Keratinocyte (primary cell): Measurements from ENCODE around the gene CLDN2. TPM values are rescaled to one million over a fixed set of nuclear protein-coding genes. Genes with fewer than 3 reads are reported as not detected.

Experiments used
- DNase-seq: peaks from one replicate; pipeline ENCODE4 v3.0.0-alpha.2; 2011; ENCODE audit warnings: low read depth, missing footprints, low spot score
- FAIRE-seq: peaks from 2 replicates; lab custom pipeline; 2011; peaks lifted over from hg19 to GRCh38; lab: Jason Lieb, UNC
- H2AFZ ChIP-seq: 2 replicates; pipeline ENCODE4 v1.6.0; 2012; ENCODE audit warnings: low read length, control low read depth, inconsistent platforms; ENCODE audit not compliant: control insufficient read depth
- H3K27ac ChIP-seq: 2 replicates; pipeline ENCODE4 v1.5.1; 2011; ENCODE audit warnings: low read length; ENCODE audit not compliant: control insufficient read depth, insufficient read depth
- H3K27me3 ChIP-seq: 3 replicates; pipeline ENCODE4 v1.6.0; 2011; ENCODE audit warnings: low read length; ENCODE audit not compliant: control insufficient read depth, insufficient read depth; ENCODE audit errors: extremely low read depth
- H3K36me3 ChIP-seq, 2 experiments: 2 replicates in 1 of 2; 3 replicates in 1 of 2; pipeline ENCODE4 v1.5.1; 2011; ENCODE audit warnings: low read length in 2 of 2, mild to moderate bottlenecking in 1 of 2; ENCODE audit not compliant: control insufficient read depth in 2 of 2, insufficient read depth in 2 of 2; ENCODE audit errors: extremely low read depth in 1 of 2
- H3K4me1 ChIP-seq: 3 replicates; pipeline ENCODE4 v1.5.1; 2011; ENCODE audit warnings: low read length; ENCODE audit not compliant: control insufficient read depth, insufficient read depth; ENCODE audit errors: extremely low read depth
- H3K4me2 ChIP-seq: 3 replicates; pipeline ENCODE4 v1.6.0; 2011; ENCODE audit warnings: low read depth, low read length; ENCODE audit not compliant: control insufficient read depth, insufficient read depth; ENCODE audit errors: extremely low read depth
- H3K4me3 ChIP-seq, 3 experiments: fragments of 200-600 bp in 1 of 3; sonication (generic) in 1 of 3; 2 replicates in 2 of 3; 3 replicates in 1 of 3; pipeline ENCODE4 v1.5.1; 2011 to 2016; ENCODE audit warnings: low read length in 3 of 3, mild to moderate bottlenecking in 3 of 3, control low read depth in 2 of 3, inconsistent platforms in 1 of 3, low read depth in 1 of 3, mixed read lengths in 1 of 3, mixed run types in 1 of 3, moderate library complexity in 1 of 3; ENCODE audit not compliant: control insufficient read depth in 2 of 3, insufficient read depth in 2 of 3; ENCODE audit errors: extremely low read depth in 1 of 3
- H3K79me2 ChIP-seq: 2 replicates; pipeline ENCODE4 v1.6.0; 2012; ENCODE audit warnings: low read length; ENCODE audit not compliant: control insufficient read depth, insufficient read depth
- H3K9ac ChIP-seq: 3 replicates; pipeline ENCODE4 v1.6.0; 2011; ENCODE audit warnings: low read length; ENCODE audit not compliant: control insufficient read depth, insufficient read depth; ENCODE audit errors: extremely low read depth
- H3K9me1 ChIP-seq: 3 replicates; pipeline ENCODE4 v1.6.0; 2011; ENCODE audit warnings: low read length; ENCODE audit not compliant: control insufficient read depth, insufficient read depth; ENCODE audit errors: extremely low read depth
- H3K9me3 ChIP-seq: 2 replicates; pipeline ENCODE4 v1.5.1; 2012; ENCODE audit warnings: low read depth, low read length; ENCODE audit not compliant: control insufficient read depth
- H4K20me1 ChIP-seq: 3 replicates; pipeline ENCODE4 v1.6.0; 2011; ENCODE audit warnings: low read length; ENCODE audit not compliant: control insufficient read depth, insufficient read depth; ENCODE audit errors: extremely low read depth
- CTCF ChIP-seq, 3 experiments: IDR thresholded peaks in 1 of 3; conservative IDR thresholded peaks in 1 of 3; optimal IDR thresholded peaks in 1 of 3; 2 replicates in 2 of 3; 3 replicates in 1 of 3; pipeline versions ENCODE3 to v1.5.1; 2011; ENCODE audit warnings: low read length in 3 of 3, mild to moderate bottlenecking in 3 of 3, moderate library complexity in 2 of 3, control low read depth in 1 of 3, inconsistent platforms in 1 of 3; ENCODE audit not compliant: insufficient read depth in 2 of 3; ENCODE audit errors: extremely low read depth in 1 of 3
- EZH2 ChIP-seq: IDR thresholded peaks from one replicate; pipeline ENCODE4 v1.6.1; 2012; ENCODE audit warnings: inconsistent platforms, mild to moderate bottlenecking, low read length, moderate library complexity
- dilution Hi-C: fragments of 300-500 bp; cut with MboI; formaldehyde crosslinking; loops from one replicate; pipeline ENCODE4 v1.7.0; 2020; ENCODE audit warnings: low sequenced_read_pairs; ENCODE audit not compliant: extremely low pct_ligation_motif_present
- polyA plus RNA-seq, 5 experiments: library from polyadenylated mRNA; depleted of rRNA in 3 of 5; stranded (reverse) in 3 of 5; stranded (forward) in 1 of 5; unstranded in 1 of 5; fragments of >200 nt; gene quantifications; 1 replicate in 1 of 5; 2 replicates in 3 of 5; 3 replicates in 1 of 5; pipeline versions ENCODE4 v1.2.1 to v1.2.3, GENCODE V29; 2011 to 2012; ENCODE audit warnings: missing spikeins in 2 of 5, low read depth in 1 of 5, low replicate concordance in 1 of 5

The CLDN2 gene
- polyA plus RNA-seq, 1 donor (not counting 4 experiments of a cell fraction or from before 2014, with no cell fraction given), result not detected

- no peak overlapping the region for H3K4me3 ChIP-seq
- no peaks in the 10 kb centered on the region for H4K20me1 ChIP-seq
- no peaks in the 10 kb centered on the region for H3K36me3 ChIP-seq
- TF ChIP-seq EZH2 (no peak), CTCF (optimal IDR thresholded peaks at IDR 0.05 in 1 of 3, IDR thresholded peaks at IDR 0.05 in 1 of 3, conservative IDR thresholded peaks at IDR 0.05 in 1 of 3; ENCODE audit: extremely low read depth in 1 of 3, insufficient read depth in 2 of 3, low read length in 3 of 3) (no peak)
- FAIRE-seq (no peak), DNase-seq (no peak)
- no peaks in the 10 kb centered on the region for H3K79me2 ChIP-seq
- H3K9ac ChIP-seq, result no peak overlapping the region
- no peaks in the 10 kb centered on the region for H3K4me1 ChIP-seq
- no peaks in the 10 kb centered on the region for H3K9me3 ChIP-seq
- H3K9me1 ChIP-seq, result no peaks in the 10 kb centered on the region
- H3K27ac ChIP-seq, result no peak overlapping the region
- H3K27me3 ChIP-seq, result no peaks in the 10 kb centered on the region
- H2AFZ ChIP-seq, result no peak overlapping the region
- dilution Hi-C loops, result no loop called here
- no peak overlapping the region for H3K4me2 ChIP-seq
Observed at GRCh38 chrX:106973433-106974149, 53.4 kb downstream of the CLDN2 start.

GRCh38 chrX:106976416-106976815 lies 56.2 kb downstream of the CLDN2 start:
- no peaks in the 10 kb centered on the region for H3K27me3 ChIP-seq
- H4K20me1 ChIP-seq, result no peaks in the 10 kb centered on the region
- FAIRE-seq (no peak), DNase-seq (no peak)
- H3K27ac ChIP-seq, result no peak overlapping the region
- H3K9me1 ChIP-seq, result no peaks in the 10 kb centered on the region
- no peaks in the 10 kb centered on the region for H3K36me3 ChIP-seq
- no peak overlapping the region for H3K9ac ChIP-seq
- no peaks in the 10 kb centered on the region for H3K79me2 ChIP-seq
- dilution Hi-C loops, result no loop called here
- no peaks in the 10 kb centered on the region for H3K4me1 ChIP-seq
- no peak overlapping the region for H3K4me2 ChIP-seq
- TF ChIP-seq CTCF (optimal IDR thresholded peaks at IDR 0.05 in 1 of 3, IDR thresholded peaks at IDR 0.05 in 1 of 3, conservative IDR thresholded peaks at IDR 0.05 in 1 of 3; ENCODE audit: extremely low read depth in 1 of 3, insufficient read depth in 2 of 3, low read length in 3 of 3), result no peak
- TF ChIP-seq EZH2, result no peak
- no peak overlapping the region for H2AFZ ChIP-seq
- no peak overlapping the region for H3K4me3 ChIP-seq
- H3K9me3 ChIP-seq, result no peaks in the 10 kb centered on the region

Other genes with a start within 250 kb of the CLDN2 start
- 14.7 to 24.0 TPM (median 20.1 TPM) in 3 replicates for gene RNF128, start 193.7 kb upstream of the CLDN2 start, polyA plus RNA-seq
- gene TBC1D8B, start 117.7 kb upstream of the CLDN2 start, polyA plus RNA-seq, result 3.3 to 5.4 TPM (median 4.2 TPM) in 3 replicates
- gene RIPPLY1, start 17.1 kb upstream of the CLDN2 start, polyA plus RNA-seq, result not detected in 3 replicates
- gene MORC4, start 79.8 kb downstream of the CLDN2 start, polyA plus RNA-seq, result 13.5 to 21.0 TPM (median 16.4 TPM) in 3 replicates
- gene RBM41, start 198.4 kb downstream of the CLDN2 start, polyA plus RNA-seq, result 9.0 to 14.5 TPM (median 9.9 TPM) in 3 replicates